GM18867 (cell line): ENCODE results near the gene ARL5C.

Source experiments
- ATAC-seq: cut with Tn5 transposase; IDR thresholded peaks from one replicate; pipeline ENCODE4 v1.9.1; 2021; ENCODE audit warnings: mild to moderate bottlenecking, moderate library complexity; ENCODE audit not compliant: unreplicated experiment

The ARL5C gene, protein sequence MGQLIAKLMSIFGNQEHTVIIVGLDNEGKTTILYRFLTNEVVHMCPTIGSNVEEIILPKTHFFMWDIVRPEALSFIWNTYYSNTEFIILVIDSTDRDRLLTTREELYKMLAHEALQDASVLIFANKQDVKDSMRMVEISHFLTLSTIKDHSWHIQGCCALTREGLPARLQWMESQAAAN

GRCh38 chr17:39165841-39166349, at the start of gene ARL5C:
TSS of gene ARL5C (minus strand) at chr17:39166161. CDS start at chr17:39165760, 401 bp downstream.
- ATAC-seq, result no peak

GRCh38 chr17:39213852-39214251, 47.9 kb upstream of the ARL5C start:
- no peak for ATAC-seq

DNA sequence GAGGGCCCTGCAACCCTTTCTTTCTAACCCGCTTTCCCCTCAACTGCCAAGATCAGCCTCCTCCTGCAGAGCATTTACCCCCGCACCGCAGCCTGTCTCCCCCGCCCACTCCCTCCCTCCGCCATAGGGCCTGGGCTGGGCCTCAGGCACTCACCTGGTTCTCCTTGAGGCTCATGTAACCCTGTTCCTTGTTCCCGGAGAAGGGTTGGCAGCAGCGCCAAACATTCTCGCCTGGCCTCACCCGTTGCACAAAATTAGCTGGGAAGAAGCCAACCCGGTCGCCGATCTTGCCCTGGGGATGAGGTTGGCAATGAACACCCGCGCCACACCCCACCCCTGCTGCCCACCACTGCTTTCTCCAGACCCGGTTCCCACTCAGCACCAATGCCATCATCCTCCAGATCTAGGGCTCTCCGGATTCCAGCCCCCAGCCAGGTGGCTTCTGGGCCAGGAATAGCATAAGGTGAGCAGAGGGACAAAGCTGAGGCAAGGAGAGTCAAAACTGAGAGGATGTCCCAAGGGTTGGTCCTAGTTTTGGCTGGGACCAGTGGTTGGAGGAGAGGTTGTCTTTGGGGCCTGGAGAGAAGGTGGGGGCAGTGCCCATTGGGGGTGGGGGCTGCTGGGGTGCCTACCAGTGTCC, 47.0 kb upstream of the ARL5C start:
- no peak for ATAC-seq

- no peak for ATAC-seq
Measured at GRCh38 chr17:39212195-39212810, 46.3 kb upstream of the ARL5C start.

DNA sequence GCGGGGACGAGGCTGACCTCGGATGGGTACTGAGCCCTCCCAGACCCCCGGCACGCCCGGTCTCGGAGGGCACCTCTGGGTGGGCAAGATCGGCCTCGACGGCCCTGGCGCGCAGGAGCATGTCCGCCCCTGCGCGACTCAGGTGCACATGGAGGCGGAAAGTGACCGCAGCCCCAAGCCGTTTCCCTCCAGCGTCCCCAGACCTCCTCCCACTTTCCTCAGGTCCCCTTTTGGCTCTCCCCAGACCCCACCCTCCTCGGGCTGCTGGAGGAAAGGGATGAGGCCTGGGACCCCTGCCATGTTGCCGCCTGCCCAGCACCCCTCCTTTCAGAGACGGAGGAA, 44.1 kb upstream of the ARL5C start:
- no peak for ATAC-seq

- no peak for ATAC-seq
Measured at GRCh38 chr17:39209317-39210092, 43.5 kb upstream of the ARL5C start.

GRCh38 chr17:39208893-39209292, 42.9 kb upstream of the ARL5C start:
- ATAC-seq, result peak; percentile 62

DNA sequence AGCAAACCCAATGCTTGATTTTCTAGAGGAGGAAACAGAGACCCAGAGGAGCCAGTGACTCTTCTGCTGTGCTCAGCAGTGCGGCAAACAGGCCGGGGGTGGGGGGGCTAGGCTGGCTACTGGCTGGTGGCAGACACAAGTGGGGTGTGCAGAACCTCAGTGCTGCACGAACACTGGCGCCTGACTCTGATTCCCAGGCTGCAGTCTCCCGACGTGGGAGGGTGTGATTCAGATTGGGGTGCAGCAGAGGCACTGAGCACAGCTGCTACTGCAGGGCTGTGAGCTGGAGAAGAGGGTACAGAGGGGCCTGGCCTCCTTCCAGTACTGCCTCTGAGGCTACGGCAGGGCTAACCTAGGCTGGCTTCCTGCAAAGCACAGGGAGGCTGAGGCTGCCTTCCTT, 42.2 kb upstream of the ARL5C start:
- no peak for ATAC-seq

DNA sequence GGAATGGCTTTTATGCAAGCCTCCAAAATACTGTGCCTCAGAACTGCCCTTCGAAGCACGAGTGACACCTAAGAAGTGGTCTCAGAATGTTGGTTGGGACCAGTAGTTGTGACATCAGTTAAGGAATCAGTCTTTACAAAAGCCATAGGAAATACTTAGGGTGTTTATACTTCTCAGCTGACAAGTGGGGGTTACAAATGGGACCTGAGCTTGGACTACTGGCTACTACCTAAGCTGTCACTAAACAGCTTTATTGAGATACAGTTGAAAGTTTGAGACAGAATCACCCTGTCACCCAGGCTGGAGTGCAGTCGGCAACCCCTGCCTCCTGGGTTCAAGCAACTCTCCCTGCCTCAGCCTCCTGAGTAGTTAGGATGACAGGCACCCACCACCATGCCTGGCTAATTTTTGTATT, 39.2 kb upstream of the ARL5C start:
- ATAC-seq, result no peak

- no peak for ATAC-seq
Measured at GRCh38 chr17:39204245-39204644, 38.3 kb upstream of the ARL5C start.

- no peak for ATAC-seq
Measured at GRCh38 chr17:39200957-39201510, 35.1 kb upstream of the ARL5C start.

DNA sequence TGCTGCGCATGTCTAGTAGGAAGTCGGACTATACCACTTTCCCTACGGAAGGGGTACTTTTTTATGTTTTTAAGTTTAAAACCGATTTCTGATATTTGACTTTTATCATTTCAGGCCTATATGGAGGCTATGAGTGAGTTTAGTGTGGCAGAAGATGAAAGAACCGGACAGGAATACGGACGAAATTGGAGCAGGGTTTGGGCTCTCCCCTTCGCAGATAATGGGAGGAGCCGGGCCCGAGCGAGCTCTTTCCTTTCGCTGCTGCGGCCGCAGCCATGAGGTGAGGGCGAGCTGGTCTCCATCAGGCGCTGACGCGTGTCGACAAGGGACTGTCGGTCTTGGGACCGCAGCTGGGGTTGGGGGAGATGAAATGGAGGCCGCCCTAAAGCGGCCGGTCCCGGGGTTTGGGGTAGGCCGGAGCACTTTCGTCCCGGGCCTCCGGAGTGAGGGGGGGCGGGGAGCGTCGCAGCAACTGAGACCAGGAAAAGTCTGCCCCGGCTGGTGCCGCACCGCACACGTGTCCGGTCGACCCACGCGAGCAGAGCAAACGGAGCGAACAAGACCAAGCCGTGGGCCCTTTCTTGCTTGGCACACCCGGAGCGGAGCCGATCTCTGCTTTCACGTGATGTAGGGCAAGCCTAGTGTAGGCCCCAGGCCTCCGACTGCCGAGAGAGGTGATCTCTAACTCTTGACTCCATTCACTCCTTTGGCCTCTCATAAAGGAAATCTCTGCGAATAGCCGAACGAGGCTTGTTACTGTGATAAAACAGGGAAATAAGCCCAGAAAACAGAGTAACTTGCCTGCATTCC, 34.3 kb upstream of the ARL5C start, which contains the start of gene RPL19:
Gene RPL19 (plus strand): TSS at position 214 of the 810 bp plus-strand sequence. CDS start 62 bp downstream, at position 276.
- ATAC-seq, result peak; percentile 59

DNA sequence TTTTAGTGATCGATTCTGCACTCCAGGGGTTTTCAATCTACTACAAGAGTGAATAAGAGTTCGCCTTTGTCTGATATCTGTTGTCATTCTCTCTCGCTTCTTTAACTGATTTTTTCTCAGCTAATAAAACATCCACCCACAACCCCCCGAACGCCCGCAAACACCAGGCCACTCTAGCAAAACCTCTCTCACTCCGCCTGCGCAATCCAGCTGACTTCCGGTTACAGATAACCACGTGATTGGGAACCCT, 33.8 kb upstream of the ARL5C start:
- peak; percentile 60 for ATAC-seq

- ATAC-seq, result no peak
Measured at GRCh38 chr17:39198186-39198566, 32.2 kb upstream of the ARL5C start.

DNA sequence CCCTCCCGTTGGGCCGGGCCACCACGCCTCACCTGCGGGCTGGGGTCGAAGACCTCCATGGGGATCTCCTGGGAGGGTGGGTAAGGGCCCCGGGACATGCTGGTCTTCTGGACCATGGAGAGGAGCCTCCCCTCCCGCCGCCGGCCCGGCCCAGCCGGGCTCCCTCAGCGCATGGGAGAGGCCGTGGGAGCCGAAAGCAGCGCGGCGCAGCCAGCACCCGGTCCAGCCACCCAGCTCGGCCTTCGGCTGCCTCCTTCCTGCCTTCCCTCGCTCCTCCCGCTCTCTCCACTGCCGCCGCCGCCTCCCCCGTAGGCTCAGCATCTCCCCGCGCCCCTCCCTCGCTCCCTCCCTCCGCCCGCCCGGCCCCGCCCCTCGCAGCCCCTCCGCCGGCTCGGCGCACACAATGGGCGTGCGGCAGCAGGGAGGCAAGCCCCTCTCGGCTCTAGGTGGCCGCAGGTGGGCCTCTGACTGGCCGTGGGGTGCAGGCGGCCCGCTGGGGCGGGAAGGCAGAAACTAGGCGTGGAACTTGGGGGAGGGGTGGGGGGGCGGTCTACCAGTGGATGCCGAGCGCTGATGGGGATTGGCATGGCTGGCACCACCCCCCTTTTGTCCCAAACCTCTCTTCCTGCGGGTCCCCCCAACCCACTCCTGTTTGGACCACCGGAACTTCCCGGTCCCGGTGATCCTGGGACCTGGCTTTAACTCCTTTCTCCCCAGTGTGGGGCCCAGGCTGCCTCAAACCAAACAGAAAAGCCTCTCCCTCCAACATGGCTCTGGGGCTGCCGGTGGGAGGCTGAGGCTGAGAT, 31.6 kb upstream of the ARL5C start, which contains the start of gene CACNB1:
Gene CACNB1 (minus strand): TSS at position 290 of the 806 bp plus-strand sequence. CDS start 174 bp downstream, at position 116.
- no peak for ATAC-seq

DNA sequence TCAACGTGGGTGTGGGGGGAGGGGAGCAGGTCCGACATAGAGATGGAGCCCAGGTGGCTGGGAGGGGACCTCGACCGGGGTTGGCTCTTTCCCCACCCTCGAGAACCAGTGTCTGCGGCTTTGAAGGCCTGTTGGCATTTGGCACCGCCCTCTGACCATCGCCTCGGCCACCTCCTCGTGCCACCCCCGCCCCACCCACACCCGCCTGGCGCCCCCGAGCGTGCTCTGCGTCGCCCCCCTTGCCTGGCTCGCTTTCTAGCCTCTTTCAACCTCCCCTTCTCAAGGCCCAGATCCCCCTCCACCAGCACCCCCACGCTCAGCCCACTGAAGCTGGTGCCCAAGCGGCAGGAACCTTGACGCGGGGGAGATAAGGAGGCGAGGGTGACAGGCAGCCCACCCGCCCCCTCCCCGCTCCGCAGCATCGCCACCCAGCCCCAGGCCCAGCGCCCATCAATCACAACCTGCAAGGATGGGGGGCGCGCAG, 30.9 kb upstream of the ARL5C start:
- no peak for ATAC-seq

- ATAC-seq, result no peak
Measured at GRCh38 chr17:39196241-39196807, 30.4 kb upstream of the ARL5C start.

DNA sequence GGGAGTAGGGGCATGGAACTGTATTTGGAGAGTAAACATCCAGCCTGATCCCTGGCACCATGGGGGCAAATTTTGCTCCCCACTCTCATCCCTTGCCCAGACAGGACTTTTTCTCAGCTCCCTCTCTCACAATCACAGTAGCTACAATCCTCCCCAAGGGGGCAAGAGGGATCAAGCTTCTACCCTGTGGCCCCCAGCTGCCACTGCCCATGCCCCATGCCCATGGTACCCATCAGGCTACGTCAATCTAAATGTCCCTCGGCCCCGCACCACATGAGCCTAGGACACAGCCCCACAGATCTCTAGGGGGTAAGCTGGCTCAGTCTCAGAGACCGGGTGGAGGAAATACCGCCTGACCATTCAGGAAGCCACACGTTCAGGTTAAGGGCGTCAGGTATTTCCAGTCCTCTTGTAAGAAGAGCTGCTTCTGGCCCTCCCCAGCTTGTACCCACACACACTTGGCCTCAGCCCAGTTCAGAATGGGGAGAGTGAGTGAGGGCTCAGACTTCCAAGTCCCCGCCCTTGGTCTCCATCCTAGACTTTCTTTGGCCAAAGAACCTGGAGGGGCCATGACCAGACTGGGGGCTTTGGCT, 29.7 kb upstream of the ARL5C start:
- no peak for ATAC-seq
